Activated T-cell treated with anti-CD3 and anti-CD28 coated beads for 1 hour (primary cell): ENCODE measurements around the gene ITPK1.

Experiments used
- DNase-seq: peaks from one replicate; pipeline ENCODE4 v3.0.0-alpha.2; 2020; ENCODE audit warnings: low read depth

ITPK1 gene

DNA sequence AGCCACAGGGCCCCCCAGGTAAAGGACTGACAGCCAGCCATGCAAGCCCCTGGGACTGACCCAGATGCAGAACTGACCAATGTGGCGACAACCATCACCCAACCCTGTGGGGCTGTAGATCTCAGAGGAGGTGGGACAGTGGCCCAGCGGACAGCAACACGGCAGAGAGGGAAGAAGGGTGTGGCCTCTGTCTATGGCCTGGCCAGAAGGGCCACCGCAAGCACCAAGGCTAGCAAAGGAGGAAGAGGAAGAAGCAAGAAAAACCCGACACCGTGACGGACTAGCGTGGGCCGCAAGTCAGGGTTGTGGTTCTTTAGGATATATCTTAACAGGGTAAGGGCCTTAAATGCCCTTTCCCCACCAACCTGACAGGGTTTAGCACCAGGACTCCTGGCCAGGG lies 71.2 kb downstream of the ITPK1 start:
- no peak for DNase-seq

DNA sequence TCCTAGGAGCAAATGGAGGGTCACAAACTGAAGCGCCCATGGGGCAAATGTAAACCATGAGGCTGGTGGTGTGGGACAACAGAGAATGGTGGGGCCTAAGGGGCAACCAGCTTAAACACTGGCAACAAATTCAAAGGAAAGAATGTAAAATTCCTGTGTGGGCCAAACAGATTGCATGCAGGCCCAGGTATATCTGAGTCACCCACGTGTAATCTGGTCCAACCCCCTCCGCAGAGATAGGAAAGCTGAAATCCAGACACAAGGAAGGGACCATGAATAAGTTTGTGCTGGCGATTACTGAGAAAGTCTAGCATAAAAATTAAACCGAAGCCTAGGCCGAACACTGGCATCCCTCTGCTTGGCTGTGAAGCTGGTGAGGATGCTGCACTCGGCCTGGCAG lies 71.6 kb downstream of the ITPK1 start:
- no peak for DNase-seq

DNA sequence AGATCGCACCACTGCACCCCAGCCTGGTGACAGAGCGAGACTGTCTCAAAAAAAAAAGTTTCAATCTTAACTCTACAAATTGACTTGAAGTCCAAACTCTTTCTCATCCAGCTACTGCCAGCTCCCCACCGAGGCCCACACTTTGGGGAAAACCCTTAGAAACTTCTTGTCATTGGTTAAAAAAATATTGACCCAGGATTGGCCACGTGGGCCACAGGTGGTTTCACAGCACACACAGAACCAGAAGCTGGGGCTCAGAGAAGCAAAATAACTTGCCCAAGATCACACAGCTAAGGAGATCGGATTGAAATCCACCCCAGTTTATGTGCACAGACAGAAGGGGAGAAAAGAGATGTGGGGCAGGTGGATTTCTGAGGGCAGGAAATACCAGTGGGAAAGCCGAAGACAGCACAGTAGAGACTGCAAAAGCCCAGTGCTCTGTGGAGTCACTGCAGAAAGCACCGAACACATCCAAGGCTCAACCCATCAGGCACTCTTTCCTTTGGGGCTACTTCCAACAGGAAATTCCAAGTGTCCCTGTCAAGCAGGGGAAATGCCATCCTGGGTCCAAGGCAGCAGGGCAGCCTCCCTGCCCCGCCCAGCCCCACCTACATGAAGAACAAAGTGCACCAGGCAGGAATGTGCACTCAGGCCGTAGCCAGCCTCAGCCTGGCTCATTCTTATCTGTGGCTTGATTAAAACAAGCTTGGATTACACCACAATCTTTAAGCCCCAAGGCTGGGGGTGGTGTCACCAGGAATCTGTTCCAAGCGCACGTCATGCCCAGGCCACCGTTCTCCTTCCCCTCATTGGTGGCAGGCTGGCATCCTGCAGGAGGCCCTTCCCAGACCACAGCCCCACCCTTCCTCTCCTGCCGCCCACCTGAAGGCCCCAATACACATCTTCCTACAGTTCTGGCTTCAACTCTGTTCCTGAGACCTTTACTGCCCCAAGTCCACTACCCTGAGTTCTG lies 72.5 kb downstream of the ITPK1 start:
- no peak for DNase-seq

DNA sequence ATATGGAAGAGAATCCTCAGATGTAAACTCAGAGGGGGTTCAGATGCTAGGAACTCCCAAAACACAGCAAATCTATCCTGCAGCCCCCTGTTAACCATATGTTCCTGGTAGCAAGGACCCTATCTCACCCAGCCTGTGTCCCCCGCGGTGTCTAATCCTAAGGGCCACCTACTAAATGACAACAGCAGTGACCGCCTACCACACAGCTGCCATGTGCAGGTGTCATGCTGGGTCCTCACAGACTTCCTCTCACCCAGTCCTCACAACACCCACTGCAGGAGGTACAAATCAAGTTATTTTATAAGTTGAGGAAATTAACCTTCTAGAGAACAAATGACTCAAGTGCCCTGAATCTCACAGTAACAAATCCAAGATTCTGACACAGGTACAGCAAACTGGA lies 73.9 kb downstream of the ITPK1 start:
- no peak for DNase-seq

DNA sequence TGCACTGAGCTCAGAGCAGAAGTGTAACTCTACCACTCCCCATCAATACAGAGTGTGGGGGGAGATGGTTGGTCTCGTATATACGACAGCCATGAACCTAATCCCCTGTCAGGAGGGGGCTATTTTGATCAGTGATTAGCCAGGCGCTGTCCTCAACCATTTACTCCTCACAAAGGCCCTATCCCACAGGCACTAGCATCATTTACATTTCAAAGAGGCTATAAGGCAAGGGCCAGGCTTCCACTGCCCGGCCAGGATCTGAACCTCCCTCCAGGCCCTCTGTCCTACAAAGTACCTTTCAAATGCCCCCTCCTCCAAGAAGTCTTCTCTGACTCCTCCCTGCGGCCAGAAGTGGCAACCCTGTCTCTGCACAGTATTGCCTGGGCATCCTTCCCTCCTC lies 74.7 kb downstream of the ITPK1 start:
- DNase-seq, result no peak

DNA sequence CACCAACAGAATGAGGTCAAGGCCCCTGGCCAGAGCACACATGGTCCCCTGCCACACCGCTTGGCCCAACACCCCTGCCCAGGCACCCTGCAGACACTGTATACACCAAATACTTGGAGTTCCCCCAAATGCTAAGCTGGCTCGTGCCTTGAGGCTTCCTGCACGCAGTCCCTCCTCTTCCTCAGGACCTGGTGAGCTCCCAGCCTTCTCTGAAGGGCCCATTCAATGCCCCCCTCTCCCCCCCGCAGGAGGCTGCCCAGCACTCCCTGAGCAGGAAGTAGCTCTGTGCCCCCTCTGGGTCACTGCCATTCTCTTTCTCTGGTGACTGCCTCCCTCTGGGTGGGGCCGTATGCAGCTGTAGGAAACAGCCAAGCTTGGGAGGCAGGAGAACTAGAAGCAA lies 75.3 kb downstream of the ITPK1 start:
- DNase-seq, result no peak

DNA sequence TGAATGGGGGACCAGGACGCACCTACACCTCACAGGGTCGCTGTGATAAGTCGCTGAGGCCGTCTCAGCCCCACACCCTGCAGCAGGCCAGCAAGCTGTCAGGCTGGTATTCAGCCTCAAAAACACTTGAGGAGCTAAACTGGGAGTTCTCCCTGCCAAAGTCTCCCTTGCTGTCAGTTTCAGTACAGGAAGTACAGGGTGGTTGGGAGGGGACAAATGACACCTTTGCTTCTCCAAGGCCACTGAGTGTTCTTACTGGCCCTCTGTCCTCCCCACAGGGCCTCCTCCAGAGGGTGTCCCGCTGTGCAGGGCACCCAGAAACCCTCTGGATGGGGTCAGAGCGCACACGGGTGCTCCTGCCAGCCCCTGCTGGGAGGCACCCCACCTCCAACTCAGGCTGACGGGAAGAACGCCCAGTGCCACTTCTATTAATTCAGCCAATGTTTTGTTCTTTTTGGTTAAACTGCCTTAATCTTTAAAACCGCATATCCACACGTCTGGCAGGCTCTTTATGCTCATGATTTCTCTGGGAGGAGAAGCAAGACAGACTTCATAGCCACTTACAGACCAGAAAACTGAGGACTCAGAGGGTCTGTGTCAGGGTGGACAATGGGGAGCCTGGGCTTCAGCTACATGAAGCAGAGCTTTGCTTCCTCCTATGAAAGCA lies 75.9 kb downstream of the ITPK1 start:
- DNase-seq, result no peak

DNA sequence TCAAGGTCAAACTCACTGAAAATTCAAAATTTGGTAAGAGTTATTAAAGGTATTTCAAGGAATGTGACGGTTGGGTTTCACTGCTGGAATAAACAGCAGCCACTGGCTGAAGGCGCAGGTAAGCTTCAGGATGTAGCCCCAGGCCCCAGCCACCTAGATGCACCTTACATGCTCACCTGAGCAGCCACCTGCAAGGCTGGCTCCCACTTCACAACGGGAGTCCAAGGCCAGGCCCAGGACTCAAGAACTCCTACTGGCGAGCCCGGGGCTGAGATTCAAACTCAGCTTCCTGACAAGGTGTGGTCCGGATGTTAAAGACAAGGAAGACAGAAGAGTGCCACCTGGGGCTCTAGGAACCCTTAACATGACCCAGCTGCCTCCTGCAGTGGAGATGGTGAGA lies 78.4 kb downstream of the ITPK1 start:
- DNase-seq, result no peak

DNA sequence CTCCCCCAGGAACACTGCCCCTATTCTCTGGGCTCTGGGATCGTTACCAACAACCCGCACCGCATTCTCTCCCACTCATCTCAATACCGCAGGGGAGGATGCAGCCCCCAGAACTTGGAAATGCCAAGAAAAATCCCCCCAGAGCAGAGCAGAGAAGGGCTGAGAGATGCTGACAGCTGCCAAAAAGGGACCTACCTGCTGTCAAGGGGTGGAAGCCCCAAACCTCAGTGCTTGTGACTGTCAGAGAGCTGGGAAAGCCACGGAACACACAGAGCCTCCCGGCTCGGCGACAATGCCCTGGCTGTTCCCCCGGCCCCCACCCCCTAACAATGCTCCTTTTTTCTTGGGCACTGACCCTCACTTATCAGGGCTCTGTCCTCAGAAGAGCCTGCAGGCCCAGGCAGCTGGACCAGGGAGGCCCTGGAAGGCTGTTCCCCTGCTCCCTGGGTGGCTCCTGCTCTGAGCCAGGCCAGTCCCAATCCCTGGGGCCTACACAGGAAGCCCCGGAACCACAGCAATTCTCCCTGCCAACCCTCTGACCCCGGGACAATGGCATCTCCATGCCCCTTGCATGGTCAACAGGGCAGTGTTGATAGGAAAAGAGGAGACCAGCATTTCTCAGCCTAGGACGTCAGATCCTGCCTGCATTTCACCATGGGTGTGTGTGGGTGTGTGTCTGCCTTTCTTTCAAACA lies 78.9 kb downstream of the ITPK1 start:
- no peak for DNase-seq

DNA sequence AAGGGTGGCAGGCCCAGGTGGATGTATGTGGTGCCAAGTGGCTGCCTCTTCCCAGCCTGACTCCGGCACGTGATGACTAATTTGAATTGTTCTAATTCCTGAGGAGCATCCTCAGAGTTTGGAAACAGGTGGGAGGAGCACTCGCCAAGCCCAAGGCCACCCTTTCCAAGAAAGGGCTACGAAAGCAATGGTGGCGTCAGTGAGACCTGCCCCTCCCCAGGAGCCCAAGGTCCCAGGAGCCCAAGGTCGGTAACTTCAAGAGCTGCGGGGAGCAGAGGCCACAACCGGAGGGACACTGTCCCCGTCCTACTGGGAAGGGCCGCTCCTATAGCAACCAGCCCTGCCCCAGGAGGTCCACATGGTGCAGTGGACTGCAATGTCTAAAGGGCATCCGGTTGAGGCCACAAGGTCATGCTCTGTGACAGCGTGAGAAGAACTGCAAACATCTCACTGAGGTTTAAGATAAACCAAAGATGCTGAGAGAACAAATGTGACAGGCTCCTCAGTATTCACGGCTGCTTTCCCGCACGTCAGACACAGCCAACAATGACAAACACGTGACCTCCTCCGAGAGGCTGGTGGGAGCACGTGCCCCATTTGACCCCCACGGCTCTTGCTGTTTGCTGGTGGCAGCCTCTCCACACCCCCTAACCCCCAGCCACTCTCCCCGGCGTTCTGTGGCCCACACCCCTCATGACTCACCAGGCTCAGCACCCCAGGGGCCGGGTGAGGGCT lies 79.6 kb downstream of the ITPK1 start:
- DNase-seq, result no peak

DNA sequence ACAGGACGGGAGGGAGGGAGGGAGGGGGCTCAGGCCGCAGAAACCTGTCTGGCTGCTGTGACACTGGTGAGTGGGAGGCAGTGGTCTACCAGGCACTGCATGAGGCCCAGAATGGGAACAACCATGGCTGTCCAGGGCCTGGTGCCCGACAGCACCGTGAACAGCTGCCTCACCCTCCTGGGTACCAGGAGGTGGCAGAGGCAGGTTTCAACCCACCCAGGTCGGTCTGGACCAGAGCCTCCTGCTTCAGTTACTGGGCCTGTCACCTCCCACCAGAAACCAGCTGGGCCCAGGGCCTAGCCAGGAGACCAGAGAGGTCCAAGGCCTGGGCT lies 80.2 kb downstream of the ITPK1 start:
- DNase-seq, result no peak

DNA sequence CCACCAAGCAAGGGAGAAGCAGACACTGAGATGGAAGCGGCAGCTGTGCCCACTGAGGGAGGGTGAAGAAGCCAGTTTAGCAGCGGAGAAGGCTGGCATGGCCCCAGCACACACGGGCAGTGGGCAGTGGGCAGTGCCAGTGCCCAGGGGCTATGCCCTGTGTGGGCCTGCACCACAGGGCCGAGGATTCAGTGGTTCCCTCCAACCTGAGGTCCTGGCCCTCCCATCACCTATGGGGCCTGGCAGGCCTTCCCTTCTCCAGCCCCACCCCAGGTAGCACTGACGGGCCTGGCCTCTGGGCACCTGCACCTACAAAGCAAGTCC lies 81.1 kb downstream of the ITPK1 start:
- no peak for DNase-seq

DNA sequence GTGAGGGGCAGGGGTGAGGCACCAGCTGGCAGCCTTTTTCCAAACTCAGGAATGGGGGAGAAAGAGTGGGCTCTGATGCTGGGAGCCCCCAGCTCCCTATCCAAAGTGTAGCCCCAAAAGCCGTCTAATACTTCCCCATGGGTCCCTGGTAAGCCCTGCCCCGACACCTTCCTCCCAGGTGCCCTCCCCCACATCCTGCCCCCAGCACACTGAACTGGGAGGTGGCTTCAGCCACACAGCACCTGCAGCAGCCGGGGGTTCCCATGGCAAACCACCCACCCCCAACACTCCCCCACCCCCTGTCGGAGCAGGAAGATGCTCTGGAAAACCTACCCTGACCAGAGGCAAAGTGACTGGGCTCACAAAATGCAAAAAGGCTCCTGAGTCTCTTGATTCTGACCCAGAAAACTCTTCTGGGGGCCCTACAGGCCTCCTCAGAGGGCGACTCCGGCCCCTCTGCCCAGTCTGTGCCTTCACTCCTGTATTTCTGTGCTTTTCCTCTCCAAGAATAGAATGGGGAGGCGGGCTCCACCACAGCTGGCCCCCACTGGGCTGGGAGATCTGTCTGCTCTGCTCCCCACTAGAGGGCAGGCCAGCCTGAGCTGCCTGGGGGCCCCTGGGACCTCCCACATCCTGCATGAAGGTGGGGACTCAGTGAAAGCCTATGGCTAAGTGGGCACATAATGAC lies 81.6 kb downstream of the ITPK1 start:
- peak; percentile 26 for DNase-seq

DNA sequence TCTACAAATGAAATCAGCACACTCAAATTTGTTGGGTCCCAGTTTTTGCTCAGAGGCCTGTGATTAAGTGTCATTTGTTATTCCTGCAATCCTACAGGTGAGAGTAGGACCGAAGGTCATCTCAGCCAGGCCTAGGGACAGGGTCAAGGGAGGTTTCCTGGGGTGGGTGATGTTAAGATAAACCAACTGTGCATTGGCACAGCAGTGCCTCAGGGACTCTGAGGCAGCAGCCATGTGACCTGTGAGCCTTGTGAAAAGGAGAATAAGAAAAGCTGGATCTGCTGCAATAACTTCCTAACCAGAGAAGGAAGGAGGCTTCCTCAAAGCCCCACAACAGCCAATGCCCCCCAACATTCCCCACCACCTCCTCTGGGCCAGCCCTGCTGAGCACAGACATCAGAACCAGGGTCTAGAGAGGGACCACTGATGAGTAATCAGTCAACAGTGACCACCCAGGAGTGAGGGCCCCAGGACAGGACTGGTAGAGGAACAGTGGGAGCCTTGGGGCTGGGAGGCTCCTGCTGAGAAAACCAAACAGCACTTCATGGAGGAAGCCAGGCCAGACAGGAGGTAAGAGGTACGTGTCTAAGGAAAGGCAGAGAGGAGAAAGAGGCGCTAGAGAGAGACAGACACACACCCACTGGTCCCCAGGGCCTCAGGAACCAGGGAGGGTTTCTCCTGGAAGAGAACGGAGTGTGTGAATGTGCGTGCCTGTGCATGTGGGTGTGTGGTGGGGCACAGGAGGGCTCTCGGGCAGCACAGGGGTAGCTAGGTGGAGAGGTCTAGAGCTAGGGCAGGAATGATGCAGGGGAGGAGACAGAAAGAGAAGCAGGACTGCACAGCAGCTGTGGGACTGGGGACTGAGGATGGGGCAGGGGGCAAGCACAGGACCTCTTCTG lies 82.4 kb downstream of the ITPK1 start:
- DNase-seq, result no peak

DNA sequence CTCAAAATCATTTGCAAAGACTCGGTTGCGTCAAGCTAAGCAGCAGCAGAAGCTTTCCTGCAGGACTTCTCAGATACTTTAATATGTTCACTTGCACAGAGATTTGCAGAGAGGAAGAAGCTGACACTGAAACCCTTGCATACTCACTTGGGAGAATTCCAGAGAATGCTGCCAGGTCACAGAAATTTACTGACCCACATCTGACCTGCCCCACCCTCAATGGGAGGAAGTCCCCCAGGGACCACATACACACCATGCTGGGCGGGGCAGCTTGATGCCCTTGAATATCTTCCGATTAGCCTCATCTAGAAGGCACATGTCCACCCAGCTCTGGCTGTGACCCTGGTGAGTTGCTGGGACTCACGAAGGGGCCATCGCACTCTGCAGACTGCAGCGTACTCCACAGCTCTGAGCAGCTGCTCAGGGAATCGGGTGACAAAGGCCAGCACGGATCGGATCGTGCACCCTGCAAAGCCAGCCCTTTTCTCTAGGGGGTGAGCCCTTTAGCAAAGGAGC lies 83.2 kb downstream of the ITPK1 start:
- no peak for DNase-seq

DNA sequence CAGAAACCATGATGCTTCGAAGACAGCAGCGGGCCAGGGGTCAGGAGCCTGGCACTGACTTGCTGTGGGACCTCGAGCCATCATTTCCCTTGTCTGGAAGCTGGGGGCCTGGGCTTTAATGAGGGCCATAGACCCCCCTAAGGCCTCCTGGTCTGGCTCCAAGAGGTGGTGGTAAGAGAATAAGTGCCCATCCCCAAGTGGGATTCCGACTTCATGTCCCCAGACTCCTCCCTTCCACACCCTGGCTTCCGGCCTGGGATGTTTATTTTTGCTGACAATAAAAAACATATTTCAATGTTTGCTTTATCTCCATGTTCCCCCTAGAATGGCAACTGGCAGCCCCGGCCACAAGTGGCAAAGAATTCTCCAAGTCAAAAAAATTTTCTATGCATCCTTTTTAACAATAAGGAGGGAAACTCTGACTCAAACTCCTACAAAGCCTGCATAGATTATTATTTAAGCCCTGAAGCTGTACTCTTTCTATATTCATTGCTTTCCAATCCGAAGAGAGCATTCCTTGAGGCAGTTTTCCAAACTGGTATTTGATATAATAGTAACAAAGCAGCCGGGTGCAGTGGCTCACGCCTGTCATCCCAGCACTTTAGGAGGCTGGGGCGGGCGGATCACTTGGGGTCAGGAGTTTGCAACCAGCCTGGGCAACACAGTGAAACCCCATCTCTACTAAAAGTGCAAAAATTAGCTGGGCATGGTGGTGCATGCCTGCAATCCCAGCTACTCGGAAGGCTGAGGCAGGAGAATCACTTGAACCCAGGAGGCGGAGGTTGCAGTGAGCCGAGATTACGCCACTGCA lies 84.0 kb downstream of the ITPK1 start:
- no peak for DNase-seq

DNA sequence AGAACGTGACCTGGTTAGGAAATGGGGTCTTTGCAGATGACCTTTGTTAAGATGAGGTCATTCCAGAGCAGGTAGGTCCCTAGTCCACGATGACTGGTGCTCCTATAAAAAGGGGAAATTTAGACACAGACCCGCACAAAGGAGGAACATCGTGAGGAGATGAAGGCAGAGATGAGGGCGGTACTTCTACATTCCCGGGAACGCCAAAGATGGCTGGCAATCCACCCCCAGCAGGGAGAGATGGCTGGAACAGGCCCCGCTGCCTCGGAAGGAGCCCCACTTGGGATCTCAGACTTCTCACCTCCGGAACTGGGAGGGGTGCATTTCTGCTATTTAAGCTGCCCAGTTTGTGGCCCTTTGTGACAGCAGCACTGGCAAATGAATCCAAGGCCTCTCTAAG lies 85.0 kb downstream of the ITPK1 start:
- DNase-seq, result no peak

DNA sequence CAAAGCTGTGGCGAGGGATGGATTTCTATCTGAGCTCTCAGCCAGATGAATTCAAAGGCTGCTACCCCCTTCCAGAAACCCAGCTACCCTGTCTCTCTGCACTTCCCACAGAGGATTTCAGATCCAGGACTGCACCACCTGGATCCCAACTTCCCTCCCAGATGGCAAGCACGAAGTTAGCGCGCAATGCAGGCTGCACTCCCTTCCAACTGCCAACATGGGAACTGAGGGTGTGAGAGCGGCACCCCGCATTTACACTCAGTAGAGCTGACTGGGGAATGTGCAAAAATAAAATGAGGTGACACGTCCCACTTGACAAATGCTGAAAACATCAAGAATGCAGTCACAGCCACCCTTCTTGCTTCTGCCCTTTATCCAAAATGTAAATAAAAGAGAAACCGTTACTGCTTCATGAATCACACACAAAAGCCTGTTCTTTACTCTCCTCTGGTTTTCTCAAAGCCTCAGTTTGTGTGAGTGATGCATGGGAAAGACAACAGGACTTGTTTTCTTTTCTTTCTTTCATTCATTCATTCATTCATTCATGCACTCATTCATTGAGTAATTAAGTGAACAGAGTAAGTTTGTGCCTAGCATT lies 85.7 kb downstream of the ITPK1 start:
- DNase-seq, result no peak

DNA sequence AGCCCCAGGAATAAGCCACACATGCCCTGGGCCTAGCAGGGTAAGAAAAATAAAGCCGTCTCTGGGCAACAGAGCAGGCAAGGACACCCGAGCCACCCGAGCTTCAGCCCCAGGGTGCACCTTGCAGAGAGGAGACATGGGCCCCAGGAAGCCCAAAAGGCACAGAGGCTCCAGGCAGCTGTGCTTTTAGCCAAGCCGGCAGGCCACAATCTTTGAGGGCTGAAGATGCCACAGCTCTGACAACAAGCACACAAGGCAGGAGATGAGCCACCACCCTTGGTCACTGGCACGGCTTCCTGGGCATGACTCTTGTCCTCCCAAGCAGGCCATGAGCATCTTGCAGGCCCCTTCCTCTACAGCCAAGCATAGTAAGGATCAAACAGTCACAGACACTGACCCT lies 86.3 kb downstream of the ITPK1 start:
- no peak for DNase-seq
